AG08395 (cell line): ENCODE data around the gene NCAM2.
"Not testable (repeated sequence)": the region's sequence is repeated elsewhere in the genome, so short reads cannot be mapped to it uniquely, and the experiment has no call there.

Source experiments
- DNase-seq: peaks from one replicate; pipeline ENCODE4 v3.0.0; 2012; ENCODE audit warnings: mixed read lengths, low spot score

NCAM2 gene

GRCh38 chr21:21332492-21332891 lies 334.3 kb downstream of the NCAM2 start:
- DNase-seq: no peak

- DNase-seq: no peak
Measured at GRCh38 chr21:21341041-21341440, 342.8 kb downstream of the NCAM2 start.

- no peak for DNase-seq
Measured at GRCh38 chr21:21345296-21345695, 347.1 kb downstream of the NCAM2 start.

- DNase-seq: no peak
Measured at GRCh38 chr21:21345872-21346271, 347.7 kb downstream of the NCAM2 start.

- DNase-seq: no peak
Measured at GRCh38 chr21:21366277-21366676, 368.1 kb downstream of the NCAM2 start.

GRCh38 chr21:21367583-21367982 lies 369.4 kb downstream of the NCAM2 start:
- no peak for DNase-seq

- no peak for DNase-seq
Measured at GRCh38 chr21:21373969-21374368, 375.8 kb downstream of the NCAM2 start.

- DNase-seq: peak; percentile 3
Measured at GRCh38 chr21:21383126-21383525, 384.9 kb downstream of the NCAM2 start.

GRCh38 chr21:21384977-21385376 lies 386.8 kb downstream of the NCAM2 start:
- no peak for DNase-seq

- no peak for DNase-seq
Measured at GRCh38 chr21:21385404-21385803, 387.2 kb downstream of the NCAM2 start.

GRCh38 chr21:21387916-21388315 lies 389.7 kb downstream of the NCAM2 start:
- no peak for DNase-seq

- no peak for DNase-seq
Measured at GRCh38 chr21:21394064-21394463, 395.9 kb downstream of the NCAM2 start.

GRCh38 chr21:21396424-21396823 lies 398.2 kb downstream of the NCAM2 start:
- no peak for DNase-seq

- no peak for DNase-seq
Measured at GRCh38 chr21:21397464-21397863, 399.3 kb downstream of the NCAM2 start.

- DNase-seq: no peak
Measured at GRCh38 chr21:21401444-21401843, 403.2 kb downstream of the NCAM2 start.

- not testable (repeated sequence) for DNase-seq
Measured at GRCh38 chr21:21402187-21402586, 404.0 kb downstream of the NCAM2 start.

GRCh38 chr21:21404261-21404660 lies 406.1 kb downstream of the NCAM2 start:
- not testable (repeated sequence) for DNase-seq

- DNase-seq: no peak
Measured at GRCh38 chr21:21406921-21407320, 408.7 kb downstream of the NCAM2 start.

- DNase-seq: no peak
Measured at GRCh38 chr21:21412096-21412495, 413.9 kb downstream of the NCAM2 start.

GRCh38 chr21:21415741-21416140 lies 417.5 kb downstream of the NCAM2 start:
- DNase-seq: no peak

GRCh38 chr21:21434944-21435343 lies 436.7 kb downstream of the NCAM2 start:
- no peak for DNase-seq

GRCh38 chr21:21436012-21436534 lies 437.9 kb downstream of the NCAM2 start:
- DNase-seq: peak; percentile 1

- DNase-seq: no peak
Measured at GRCh38 chr21:21439761-21440160, 441.6 kb downstream of the NCAM2 start.

GRCh38 chr21:21457077-21457476 lies 458.9 kb downstream of the NCAM2 start:
- no peak for DNase-seq
